GM18519 (cell line): Measurements from ENCODE around the gene CNTN5.

Experiments used
- ATAC-seq: cut with Tn5 transposase; IDR thresholded peaks from one replicate; pipeline ENCODE4 v1.9.1; 2021; ENCODE audit warnings: mild to moderate bottlenecking, moderate library complexity; ENCODE audit not compliant: unreplicated experiment, low FRiP score

CNTN5 gene

DNA sequence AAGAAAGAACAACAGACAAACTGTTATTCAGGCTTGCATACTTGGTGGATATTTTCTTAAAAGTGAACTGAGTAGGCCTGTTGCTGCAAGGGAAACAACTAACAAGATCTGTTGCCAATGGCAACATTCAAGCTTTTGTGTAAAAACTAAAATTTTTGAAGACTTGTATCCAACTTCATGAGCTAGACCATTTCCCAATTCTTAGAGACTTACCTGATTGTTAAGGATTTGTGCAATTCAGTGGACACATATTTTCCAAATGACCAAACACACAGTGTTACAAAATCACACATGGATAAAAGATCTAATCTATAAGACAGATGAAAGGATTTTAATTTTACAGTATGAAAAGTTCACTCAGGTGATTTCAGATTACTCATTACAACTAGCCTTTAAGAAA lies 564.1 kb downstream of the CNTN5 start:
- no peak for ATAC-seq

DNA sequence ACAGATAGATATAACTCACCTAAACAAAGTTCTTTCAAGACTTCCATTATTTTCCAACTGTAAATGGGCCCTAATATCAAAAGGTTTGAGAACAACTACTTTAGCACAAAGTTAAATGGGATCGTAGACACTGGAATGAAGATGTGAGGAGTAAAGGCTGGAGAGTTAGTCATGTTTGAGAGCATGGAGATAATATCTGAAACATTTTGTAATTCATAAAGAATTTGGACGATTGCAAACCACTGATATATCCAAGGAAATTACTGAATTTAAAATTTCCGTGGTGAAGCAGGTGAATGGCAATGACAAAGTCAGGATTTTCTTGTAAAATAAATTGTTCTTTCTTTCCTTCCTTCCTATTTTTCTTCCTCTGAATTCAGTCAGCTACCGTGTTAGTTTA lies 564.9 kb downstream of the CNTN5 start:
- ATAC-seq: no peak

DNA sequence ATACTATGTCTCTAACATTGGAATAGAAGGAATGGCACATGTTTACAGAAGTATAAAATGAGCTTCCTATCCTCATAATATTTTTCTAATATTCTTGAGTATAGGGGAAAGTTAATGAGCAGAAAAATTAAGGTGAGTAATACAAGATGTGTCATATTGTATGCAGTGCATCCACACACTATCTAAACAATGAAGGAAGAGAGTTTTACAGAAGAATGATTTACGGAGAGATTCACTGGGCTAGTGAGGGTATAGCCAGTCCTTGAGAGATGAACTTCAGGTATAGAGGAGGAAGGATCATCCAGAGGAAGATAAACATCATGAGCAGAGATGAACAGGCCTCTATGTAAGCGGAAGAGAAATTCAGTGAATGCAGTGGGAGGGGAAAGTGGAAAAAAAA lies 569.0 kb downstream of the CNTN5 start:
- no peak for ATAC-seq

DNA sequence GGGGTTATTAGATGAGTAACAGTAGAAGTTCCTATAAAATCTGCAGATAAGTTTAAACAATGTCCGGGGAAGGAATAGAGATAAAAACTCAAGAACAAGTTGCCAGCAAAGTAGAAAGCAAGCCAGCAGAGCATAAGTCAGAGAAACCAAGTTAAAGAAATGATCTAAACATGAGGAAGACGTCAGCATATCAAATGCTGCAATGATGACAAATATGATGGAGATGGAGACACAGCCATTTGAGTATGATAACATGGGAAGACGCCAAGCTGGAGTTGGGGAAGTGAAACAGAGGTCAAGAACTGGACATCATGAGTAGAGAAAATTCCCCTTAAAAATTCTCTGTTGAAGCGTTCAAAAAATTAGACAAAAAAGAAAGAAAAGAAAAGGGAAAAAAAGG lies 571.5 kb downstream of the CNTN5 start:
- ATAC-seq: no peak

DNA sequence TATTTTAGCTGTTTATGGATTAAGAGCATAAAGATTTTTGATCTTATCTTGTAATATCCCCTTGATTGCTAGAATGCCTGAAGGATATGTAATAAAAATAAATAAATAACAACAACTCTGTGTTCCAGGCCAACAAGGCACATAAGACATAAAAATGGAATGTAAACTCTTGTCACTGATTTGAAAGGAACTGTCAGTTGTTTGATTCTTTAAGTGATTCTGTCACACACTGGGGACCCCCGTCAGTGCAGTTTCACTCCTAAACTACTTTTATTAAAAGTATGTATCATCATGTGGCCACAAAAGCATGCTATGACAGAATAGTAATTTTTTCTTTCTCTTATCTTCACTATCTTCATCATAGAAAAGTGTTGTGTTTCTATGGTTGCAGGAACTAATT lies 572.4 kb downstream of the CNTN5 start:
- no peak for ATAC-seq

DNA sequence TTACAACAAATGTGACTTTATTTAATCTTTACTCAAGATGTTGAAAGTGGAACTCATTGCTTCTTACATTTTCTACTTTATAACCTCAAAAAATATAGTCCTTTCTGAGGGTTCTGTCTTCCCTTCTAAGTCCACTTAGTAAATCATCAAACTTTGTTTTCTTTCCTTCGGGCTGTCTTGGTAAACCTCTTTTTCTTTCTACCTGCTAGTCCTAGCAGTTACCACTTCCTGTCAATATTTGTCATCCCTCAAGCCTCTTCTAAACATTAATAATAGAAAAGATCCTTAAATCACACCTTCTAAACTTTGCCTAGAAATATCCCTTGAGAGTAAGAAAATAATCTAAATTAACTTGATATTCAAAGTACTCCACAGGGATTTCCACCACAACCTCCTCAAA lies 580.4 kb downstream of the CNTN5 start:
- ATAC-seq: no peak

DNA sequence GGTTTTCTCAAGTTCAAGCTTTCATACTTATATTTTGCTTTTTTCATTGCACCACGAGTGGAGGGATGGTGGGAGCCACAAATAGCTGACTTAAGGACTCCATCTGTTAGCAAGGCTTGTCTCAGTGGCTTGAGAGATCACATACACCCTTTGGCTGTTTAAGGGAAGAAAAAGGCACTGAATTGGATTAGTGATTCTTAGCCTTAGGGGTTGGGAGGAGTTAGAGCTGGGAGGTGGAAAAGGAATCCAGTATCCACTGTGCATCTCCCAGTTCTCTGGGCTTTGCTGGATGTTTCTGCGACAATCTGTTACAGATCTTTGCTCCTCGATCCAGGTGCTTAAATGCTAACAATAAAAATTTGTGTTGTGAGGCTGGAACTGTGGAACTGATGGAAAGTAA lies 593.6 kb downstream of the CNTN5 start:
- no peak for ATAC-seq

DNA sequence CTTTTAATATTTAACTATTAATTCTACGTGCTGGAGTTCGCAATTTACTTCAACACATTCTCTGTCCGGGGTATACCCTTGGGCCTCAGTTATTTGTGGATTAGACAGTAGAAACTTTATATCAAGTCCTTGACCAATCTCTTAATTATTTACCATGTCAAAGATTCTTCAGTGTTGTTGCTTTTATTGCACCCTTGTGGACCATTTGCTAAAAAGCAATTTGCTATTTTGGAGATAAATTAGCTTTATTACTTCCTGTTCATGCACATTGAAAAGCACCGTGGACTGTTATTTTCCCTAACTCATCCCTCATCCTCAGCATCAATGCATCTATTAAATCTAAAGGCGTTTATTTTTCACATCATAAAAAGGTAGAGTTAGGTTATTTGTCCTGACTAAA lies 609.9 kb downstream of the CNTN5 start:
- no peak for ATAC-seq

DNA sequence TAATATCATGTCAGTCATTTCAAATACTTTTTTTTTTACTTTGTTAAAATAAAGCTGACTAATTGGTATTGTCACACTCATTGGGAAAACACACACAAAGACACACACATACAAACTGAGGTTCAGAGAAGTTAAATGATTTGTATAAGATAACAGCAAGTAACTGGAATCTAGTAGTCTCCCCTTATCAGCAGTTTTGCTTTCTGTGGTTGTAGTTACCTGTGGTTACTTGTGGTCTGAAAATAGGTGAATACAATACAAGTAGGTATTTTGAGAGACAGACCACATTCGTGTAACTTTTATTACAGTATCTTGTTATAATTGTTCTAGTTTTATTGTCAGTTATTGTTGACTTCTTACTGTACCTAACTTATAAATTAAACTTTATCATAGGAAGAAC lies 610.9 kb downstream of the CNTN5 start:
- no peak for ATAC-seq

DNA sequence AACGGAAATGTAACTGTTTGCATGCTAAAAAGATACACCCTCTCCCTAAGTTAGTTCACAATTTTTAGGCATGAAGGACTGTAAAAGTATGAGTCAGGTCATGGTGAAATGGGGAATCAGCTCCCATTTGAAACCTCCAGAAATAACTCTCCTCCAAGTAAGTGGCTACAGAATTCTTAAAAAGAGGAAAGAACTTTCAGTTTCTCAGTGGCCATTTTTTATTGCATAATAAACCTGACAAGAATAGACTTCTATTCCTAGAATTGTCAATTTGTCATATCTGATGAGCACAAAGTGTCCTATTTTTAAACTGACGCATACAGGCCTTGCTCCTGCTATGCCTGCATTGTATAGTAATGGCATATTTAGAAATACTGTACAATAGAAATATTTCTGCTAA lies 612.2 kb downstream of the CNTN5 start:
- no peak for ATAC-seq

DNA sequence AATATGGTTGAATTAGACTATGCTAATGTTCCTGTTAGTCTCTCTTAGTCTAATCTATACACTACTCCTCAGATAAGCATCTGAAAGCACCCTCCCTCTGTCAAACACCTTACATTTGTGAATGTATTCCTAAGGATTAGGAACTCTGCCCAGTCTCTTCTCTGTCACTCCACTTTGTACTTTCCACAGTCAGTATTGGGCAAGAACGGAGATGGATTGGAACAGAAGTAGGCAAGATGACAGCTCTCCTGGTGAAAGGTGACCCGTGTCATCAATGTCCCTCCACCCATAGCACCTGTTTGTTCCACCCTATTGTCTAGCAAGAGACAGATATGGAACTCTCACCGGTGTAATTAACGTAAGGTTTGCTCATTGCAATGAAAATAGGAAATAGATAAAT lies 613.8 kb downstream of the CNTN5 start:
- no peak for ATAC-seq

DNA sequence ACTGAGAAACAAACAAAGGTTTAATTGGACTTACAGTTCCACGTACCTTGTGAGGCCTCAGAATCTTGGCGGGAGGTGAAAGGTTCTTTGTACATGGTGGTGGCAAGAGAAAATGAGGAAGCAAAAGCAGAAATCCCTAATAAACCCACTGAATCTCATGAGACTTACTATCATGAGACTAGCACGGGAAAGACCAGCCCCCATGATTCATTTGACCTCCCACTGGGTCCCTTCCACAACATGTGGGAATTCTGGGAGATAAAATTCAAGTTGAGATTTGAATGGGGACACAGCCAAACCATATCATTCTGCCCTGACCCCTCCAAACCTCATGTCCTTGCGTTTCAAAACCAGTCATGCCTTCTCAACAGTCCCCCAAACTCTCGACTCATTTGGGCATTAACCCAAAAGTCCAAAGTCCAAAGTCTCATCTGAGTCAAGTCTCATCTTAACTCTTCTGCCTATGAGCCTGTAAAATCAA lies 617.4 kb downstream of the CNTN5 start:
- no peak for ATAC-seq

DNA sequence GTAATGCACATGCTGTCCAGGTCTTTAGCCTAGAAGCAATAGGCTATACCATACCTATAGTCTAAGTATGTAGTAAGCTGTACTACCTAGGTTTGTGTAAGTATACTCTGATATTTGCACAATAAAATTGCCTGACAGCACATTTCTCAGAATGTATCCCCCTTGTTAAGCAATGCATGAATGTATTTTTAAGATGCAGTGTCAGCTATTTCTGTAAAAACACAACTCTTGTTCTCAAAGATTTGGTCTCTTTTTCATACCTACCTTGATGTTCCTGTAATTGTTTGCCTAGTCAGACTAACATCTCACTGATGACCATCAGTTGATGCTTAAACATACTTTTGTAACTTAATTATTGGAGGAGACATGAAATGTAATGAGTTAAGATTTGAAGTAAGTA lies 619.9 kb downstream of the CNTN5 start:
- ATAC-seq: no peak

DNA sequence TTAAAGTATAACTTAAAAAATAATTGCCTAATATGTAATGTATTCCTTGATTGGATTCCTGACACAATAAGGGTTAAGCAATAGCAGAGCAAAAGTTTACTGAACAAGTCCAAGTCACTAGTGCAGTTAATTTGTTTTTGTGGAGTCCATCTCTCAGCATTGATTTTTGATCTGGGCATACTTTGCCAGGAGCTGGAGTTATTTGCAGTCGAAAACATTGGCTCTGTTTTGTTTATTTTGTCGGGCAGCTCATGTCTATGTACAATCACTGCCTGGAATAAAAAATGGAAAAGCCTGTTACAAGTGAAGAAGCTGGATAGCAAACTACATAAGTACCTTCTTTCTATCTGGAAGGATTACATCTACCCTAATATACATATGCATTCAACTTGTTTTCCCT lies 625.2 kb downstream of the CNTN5 start:
- ATAC-seq: no peak

DNA sequence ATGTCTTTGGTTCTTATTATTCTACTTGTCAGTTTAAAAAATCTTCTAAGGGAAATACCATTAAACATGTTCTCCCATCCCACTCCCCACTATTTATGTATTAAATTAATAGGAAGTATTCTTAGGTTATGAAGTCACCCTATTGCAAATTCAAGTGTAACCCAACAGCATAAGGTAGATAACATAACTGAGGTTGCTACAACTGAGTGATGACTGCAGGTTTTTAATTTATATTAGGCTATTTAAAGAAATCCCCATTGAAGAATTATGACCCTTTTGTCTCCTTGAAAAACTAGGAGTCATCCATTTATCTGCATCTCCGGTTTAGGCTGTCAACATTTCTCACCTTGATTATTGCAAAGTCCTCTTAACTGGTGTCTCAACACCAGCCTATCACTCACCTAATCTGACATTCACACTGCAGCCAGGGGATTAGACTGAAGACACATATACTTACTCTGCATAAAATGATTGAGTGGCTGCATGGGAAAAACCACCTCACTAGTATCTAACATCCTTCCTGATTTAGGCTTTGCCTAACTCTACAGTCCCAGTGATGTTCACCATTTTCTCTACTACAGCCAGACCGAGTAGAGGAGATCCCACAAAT lies 649.4 kb downstream of the CNTN5 start:
- no peak for ATAC-seq

DNA sequence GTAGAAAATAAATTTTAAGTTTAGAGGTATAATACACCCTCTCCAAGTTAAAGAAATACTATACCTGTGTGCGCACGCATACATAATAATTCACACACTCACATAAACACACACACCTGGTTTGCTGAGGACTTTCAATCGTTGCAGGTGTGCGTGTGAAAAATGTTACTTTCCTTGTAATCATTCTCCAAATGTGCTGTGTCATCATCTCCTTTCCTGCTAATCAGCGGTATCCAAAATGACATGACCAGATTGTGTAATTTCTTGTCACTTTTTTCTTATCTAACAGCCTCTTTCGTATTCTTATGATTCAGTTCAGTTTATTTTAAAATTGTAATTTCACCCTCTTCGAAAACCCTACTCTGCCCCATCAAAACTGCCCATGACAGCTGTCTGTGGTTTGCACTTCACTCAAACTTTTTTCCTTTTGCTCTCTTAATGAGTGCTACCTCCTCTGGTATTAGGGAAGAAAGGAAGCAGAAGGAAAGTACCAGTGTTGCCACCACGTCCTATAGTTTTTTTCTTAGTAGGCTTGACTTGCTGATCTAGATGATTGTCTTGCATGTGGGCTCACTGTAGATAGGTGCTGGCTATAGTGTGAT lies 651.2 kb downstream of the CNTN5 start:
- no peak for ATAC-seq

DNA sequence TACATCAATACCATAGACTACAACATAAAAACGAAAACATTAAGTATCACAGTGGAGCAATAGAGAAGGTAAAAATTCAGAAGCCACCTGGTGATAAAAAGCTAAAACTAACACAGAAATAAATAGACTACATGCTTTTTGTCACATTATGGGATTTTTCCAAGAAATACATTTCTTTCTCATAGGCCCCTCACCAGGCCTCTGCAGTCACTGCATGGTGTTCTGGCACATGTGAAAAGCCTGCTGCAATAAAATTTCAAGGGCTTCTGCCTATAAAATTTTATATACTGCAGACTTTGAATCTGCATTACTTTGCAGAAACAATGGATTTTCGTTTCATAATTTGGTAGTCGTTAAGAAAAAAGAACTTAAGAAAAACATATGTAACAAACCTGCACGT lies 655.5 kb downstream of the CNTN5 start:
- no peak for ATAC-seq

DNA sequence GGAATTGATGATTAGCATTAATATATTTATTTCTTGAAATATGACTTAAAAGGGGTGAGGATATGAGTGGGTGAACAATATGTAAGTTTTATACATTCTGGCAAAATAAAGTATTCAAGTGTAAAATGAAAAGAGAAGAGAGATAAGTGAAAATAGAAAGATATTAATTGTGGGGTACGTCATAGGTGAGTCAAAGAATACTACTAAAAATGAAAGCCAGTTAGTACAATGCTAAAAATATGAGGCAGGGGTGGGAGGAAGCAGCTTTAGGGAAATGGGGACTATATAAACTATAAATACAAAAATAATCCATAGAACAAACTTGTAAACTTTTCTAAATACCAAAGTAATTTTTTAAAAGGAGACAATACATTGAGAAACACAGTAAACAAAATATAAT lies 661.4 kb downstream of the CNTN5 start:
- no peak for ATAC-seq

DNA sequence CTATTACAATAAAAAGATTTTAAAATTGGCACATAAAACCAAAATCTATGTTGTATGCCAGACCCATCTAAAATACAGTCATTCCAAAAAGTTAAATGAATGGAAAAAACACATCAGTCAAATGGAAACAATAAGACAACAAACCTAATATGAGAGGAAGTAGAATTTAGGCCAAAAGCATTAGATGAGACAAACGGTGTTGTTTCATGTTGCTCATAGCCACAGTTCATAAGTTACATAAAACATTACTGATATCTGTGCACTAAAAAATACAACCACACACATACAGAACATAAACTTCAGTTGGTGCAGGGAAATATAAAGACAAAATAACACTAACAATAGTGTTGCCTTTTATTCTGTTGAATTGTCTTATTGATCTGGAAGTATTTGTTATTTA lies 661.9 kb downstream of the CNTN5 start:
- no peak for ATAC-seq

DNA sequence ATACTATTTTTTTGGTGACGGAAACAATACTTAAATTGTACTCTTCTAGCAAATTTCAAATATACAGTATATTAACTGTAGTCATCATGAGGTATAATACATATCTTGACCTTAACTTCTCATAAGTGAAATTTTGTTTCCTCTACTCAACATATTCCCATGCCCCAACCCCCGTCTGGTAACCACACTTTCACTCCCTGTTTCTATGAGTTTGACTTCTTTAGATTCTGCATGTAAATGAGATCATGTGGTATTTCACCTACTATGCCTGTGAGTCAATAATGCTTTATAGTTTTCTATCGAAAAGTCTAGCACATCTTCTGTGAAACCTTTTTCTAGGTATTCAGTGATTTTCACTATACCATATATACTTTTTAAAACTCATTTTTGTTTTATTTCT lies 663.2 kb downstream of the CNTN5 start:
- no peak for ATAC-seq

DNA sequence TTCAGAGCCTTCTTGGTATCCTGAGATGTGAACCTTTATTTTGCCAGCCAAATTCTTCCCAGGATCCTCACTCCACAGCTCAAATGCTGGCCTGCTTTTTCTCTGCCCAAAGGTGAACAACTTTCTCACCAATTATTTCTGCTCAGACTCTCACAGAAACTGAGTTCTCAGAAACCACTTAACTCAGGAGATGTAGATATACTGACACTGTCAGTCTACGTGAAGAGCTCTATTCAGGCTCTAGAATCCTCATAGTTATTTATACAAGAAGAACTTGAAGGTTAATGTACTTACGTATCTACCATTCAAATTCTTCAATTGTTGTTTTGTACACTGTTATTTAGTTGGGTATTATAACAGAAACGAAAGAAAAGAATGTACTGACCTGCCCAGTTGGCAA lies 666.1 kb downstream of the CNTN5 start:
- ATAC-seq: no peak

DNA sequence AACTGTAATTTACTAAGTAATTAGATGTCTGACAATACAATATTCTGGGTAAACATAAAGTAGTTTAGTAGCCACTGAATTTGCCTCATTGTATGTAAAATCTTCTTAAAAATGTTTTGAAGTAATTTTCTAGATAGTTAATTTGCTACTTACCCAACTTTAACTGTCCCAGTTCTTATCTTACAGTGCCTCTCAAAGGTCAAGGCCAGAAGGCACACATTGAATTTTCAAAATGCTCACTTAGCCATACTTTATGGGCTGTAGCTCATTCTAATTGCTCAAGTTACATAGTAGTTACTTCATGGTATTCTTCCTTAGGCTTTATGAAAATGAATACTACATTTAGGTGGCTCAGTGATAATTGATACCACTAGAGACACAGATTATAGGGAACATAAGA lies 666.6 kb downstream of the CNTN5 start:
- ATAC-seq: no peak
